GM21737 (cell line): Measurements from ENCODE around the gene SRGAP1.
A peak's percentile ranks its signal among the peaks of the same experiment; 100 is the strongest.
"Not testable (repeated sequence)": the region's sequence is repeated elsewhere in the genome, so short reads cannot be mapped to it uniquely, and the experiment has no call there.

Source experiments
- ATAC-seq: cut with Tn5 transposase; IDR thresholded peaks from one replicate; pipeline ENCODE4 v1.9.1; 2021; ENCODE audit warnings: mild to moderate bottlenecking, moderate library complexity; ENCODE audit not compliant: unreplicated experiment

The SRGAP1 gene

GRCh38 chr12:64181430-64182291 is 337.2 kb downstream of the SRGAP1 start:
- no peak for ATAC-seq

- no peak for ATAC-seq
These were observed 339.7 kb downstream of the SRGAP1 start for GRCh38 chr12:64184216-64184615.

- no peak for ATAC-seq
These were observed 342.3 kb downstream of the SRGAP1 start for GRCh38 chr12:64186789-64187188.

GRCh38 chr12:64187370-64187769 is 342.9 kb downstream of the SRGAP1 start:
- ATAC-seq = no peak

- no peak for ATAC-seq
These were observed 343.3 kb downstream of the SRGAP1 start for GRCh38 chr12:64187794-64188193.

DNA sequence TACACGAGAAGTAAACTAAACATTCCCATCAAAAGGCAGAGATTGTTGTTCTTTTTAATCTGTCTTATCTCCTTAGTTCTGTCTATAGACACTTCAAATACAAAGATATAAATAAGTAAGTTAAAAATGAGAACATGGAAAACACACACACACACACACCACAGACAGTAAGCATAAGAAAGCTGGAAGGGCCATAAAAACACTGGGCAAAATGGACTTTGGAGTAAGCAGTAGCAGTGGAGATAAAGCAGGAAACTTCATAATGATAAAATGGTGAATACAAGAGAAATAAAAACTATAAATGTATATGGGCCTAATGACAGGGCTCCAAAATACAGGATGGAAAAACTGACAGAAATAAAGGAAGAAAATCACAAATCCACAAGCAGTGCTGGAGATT is 345.0 kb downstream of the SRGAP1 start:
- no peak for ATAC-seq

DNA sequence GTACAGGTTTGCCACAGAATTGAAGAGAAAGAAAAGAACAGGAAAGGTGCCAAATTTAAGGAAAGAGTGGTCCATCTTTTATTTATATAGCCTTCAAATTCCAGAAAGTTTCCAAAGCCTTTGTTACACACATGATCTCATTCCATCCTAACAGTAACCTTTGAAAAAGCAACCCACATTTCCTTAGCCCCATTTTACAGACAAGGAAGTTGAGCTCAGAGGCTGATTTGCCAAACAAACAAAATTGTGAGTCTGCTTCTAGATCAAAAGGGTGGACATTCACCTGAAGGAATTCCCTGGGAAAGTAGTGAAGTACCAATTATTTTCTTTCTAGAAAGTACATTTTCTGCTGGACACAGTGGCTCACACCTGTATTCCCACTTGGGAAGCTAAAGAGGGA is 345.6 kb downstream of the SRGAP1 start:
- ATAC-seq = no peak

DNA sequence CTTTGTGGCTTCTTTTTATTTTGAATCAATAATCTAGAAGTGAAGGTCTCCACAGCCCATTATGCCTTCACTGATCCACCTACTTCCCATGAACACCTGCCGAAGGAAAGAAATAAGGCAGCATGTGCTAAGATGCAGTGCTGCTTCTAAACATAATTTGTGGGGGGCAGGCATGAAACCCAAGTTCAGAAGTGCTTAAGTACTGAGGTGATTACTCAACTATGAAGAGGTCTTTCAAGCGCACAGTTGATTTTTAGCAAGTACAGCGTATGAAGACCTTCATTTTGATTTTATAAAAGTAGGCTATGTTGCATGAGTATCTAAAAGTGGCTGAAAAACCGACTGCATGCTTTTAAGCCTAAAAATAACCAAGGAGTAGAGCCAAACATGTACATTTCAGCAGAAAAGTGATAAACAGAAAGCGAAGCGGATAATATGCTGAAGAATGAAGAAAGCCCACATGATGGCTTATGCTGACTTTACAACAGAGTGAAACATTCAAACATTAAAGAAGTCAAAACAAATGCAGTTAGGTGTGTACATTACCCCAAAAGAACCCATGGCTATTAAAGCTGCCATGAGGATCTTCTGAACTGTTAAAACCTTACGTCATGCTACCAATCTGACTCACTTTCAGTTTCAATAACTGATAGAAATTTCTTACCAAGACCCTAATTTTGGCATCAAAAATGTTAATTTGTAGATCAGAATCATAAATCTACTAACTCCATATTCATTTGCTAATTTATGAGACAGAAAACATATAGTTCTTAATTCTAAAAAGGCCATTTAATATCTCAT is 348.3 kb downstream of the SRGAP1 start:
- peak; percentile 94 for ATAC-seq

DNA sequence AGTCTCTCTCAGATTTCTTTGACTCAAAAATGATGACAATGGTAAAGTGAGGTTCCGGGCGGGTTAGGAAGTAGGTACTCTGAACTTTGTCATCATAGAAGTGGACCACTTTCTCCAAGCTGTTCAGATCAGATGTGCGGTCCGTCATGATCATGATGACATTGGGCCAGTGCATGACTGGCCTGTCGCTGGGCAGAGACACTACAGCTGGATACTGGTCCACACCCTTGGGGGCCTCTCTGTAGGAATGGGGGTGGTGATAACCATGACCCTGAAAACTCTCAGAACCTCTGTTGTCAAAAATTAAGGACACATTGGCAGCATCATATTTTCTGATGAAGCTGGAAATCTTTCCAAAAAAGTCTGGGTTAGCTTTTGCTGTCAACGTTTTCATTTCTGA is 349.4 kb downstream of the SRGAP1 start:
- no peak for ATAC-seq

GRCh38 chr12:64194333-64195149 is 350.0 kb downstream of the SRGAP1 start:
- ATAC-seq = no peak

DNA sequence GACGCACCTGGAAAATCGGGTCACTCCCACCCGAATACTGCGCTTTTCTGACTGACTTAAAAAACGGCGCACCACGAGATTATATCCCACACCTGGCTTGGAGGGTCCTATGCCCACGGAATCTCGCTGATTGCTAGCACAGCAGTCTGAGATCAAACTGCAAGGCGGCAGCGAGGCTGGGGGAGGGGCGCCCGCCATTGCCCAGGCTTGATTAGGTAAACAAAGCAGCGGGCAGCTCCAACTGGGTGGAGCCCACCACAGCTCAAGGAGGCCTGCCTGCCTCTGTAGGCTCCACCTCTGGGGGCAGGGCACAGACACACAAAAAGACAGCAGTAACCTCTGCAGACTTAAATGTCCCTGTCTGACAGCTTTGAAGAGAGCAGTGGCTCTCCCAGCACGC is 351.3 kb downstream of the SRGAP1 start:
- not testable (repeated sequence) for ATAC-seq

DNA sequence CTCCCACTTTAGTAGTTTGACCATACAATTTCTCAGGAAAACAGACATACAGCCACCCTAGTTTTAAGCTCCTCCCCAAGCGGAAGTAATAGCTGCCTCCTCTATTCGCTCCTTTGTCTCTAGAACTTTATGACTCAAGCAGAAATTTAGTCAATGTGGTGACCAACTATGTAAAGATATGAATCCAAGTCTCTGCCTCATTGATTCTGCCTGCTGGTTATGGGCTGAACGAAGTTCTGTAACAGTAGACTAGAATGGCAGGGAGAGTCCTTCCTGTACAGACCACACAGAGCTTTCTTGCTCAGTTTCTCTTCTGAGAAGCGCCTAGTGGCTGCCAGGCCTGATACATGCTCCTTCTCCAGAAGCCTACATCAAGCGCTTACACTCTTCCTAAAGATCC is 358.5 kb downstream of the SRGAP1 start:
- no peak for ATAC-seq

GRCh38 chr12:64203775-64204174 is 359.3 kb downstream of the SRGAP1 start:
- ATAC-seq = no peak

- ATAC-seq = no peak
These were observed 361.0 kb downstream of the SRGAP1 start for GRCh38 chr12:64205542-64205941.

DNA sequence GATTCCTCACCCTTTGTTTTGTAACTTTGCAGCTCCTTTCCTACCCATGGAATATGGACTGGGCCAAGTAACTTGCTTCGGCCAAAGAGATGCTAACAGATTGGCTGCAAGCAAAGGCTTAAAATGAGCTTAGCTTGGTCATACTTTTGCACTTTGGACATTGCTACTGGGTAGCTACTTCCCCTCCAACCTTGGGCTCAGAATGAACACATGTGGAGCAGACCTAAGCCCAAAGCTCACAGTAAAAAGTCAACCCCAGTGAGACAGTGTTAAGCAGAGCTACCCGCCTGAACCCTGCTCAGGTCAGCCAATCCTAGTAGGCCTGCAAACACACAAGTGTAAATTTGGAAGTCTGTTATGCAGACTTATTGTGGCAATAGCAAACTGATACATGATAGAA is 363.0 kb downstream of the SRGAP1 start:
- no peak for ATAC-seq
